ENCODE data around the gene TMA16. TPM values are rescaled to one million over a fixed set of nuclear protein-coding genes. Genes with fewer than 3 reads are reported as not detected.
A peak's percentile ranks its signal among the peaks of the same experiment; 100 is the strongest.

Gene TMA16
- total RNA-seq, 1 donor from 2014 or later: 7.3 TPM

DNA sequence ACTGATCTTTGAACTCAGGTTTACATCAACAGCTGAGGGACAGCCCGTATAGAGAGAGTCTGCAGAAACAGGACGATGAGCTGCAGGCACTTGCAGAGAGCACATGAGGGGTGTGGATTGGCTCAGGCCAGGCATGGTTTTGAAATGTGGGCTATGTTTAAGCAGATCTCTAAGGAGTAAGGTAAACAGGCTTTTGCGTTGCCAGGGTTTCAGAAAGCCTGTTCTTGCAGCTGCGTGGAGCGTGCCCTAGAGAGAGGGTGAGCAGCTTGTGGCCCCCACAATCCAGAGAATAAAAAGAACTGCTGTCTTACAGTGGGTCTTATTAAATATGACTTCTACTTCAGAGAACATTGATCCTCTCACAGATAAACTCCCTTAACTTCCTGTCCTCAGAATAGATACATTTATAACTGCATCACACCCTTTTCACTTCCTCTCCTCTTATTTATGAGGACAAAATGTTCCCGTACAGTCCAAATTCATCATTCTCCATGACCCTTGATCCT, 64.1 kb downstream of the TMA16 start:
- peak; percentile 42 for ATAC-seq
- no peak for DNase-seq (ENCODE audit: low spot score)

DNA sequence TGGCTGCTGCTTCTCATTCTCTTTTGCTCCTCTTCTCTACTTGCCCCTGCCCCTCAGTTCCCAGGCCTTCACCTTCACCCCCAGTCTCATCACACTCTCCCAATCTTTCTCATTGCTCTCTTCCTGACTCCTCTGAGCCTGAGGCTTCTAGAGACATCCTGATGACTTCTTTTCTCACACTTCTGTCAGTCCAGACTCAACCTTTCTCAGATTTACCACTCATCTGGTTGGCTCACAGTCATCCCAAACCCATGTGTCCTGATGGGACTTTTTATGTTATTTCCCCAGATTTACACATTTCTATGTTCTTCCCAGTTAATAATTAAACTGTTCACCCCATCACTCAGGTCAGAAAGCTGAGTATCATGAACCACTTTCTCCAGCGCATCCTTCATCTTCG, 68.0 kb downstream of the TMA16 start:
- DNase-seq (ENCODE audit: low spot score) (no peak), ATAC-seq (no peak)

GRCh38 chr4:163563592-163563991, 69.1 kb downstream of the TMA16 start:
- ATAC-seq (no peak), DNase-seq (ENCODE audit: low spot score) (no peak)

DNA sequence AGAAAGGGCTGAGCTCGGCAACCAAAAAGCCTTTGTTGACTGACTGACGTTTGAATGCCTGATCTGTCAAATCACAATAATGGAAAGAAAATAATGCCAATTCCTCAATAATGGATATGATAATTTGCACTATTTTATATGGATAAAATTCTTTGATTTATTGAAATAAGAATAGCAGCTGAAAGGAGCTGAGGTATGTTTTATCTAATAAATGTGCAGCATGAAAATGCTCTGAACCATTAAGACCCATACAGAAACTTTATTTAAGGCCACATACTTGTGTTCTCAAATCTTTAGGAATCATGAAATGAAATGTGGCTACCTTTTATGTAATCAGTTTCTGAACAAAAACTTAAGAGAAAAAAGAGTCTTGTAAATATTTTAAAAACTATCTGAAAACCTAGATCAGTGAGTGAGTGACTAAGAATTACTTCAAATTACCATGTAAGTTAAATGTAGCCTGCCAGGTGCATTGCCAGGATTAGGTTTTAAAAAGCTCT, 69.8 kb downstream of the TMA16 start:
- DNase-seq (ENCODE audit: low spot score): no peak
- no peak for ATAC-seq

GRCh38 chr4:163565226-163566135, 71.0 kb downstream of the TMA16 start:
- no peak for DNase-seq (ENCODE audit: low spot score)
- no peak for ATAC-seq

DNA sequence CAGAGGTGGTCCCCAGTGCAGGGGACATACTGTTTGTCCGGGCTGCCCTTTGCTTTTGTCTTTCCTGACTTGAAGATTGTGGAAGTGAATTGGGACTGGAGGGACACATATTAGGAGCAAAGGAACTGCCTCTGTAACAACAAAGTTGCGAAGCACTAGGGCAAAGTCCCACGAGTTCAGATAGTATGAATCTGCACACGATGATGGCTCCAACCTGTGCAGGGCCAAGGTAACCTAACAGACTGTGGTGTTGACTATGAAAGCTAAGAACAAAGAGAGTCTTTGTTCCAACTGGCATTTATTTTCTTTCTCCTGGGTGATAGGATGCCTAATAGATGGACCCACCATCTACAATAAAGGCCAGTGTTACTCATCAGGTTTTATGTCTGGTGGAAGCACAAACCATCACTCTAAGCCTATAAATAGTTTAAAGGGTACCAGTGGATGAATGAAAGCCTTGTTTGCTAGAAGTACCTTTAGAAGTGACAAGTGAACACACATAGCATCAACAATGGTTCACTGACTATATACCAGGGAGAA, 71.8 kb downstream of the TMA16 start:
- peak; percentile 19 for ATAC-seq
- DNase-seq (ENCODE audit: low spot score): no peak

DNA sequence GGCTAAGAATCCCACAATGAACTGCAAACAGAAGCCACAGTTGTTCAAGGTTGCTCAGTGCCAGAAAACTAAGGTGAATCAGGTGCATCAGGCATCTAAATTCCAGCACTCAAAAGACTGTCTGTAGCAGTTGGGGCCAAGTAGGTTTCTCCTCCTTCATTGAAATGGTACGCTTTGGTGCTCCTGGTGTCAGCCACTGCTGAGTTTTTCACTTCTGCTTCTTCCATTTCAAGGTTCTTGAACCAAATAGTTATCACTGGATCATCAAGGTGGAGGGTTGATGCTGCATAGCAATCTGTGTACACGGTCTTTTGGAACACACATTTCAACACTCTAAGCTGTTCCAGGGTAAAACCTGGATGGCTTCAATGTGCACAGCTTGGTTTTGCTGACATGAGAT, 74.4 kb downstream of the TMA16 start:
- DNase-seq (ENCODE audit: low spot score): no peak
- ATAC-seq: no peak

Other genes with a start within 250 kb of the TMA16 start
- gene NPY1R, start 162.1 kb upstream of the TMA16 start, total RNA-seq: 3.2 TPM
- not detected for gene NPY5R, start 150.8 kb upstream of the TMA16 start, total RNA-seq
- not detected for gene TKTL2, start 20.9 kb upstream of the TMA16 start, total RNA-seq